Mesenchymal stem cell (in vitro differentiated cells and primary cell): Measurements from ENCODE around the gene TINAGL1.

Source experiments
- DNase-seq: peaks from one replicate; pipeline ENCODE4 v3.0.0-alpha.2; 2013
- H2AFZ ChIP-seq: one replicate; pipeline ENCODE4 v1.6.1; 2013; ENCODE audit warnings: low read depth, mild to moderate bottlenecking, control low read depth, inconsistent platforms, low read length, moderate library complexity
- H2AK5ac ChIP-seq: 2 replicates; pipeline ENCODE4 v1.6.1; 2013; ENCODE audit warnings: low read length, moderate library complexity, mild to moderate bottlenecking, inconsistent platforms; ENCODE audit not compliant: severe bottlenecking
- H2BK120ac ChIP-seq: one replicate; pipeline ENCODE4 v1.6.1; 2013; ENCODE audit warnings: low read depth, mild to moderate bottlenecking, inconsistent platforms, low read length, moderate library complexity
- H2BK12ac ChIP-seq, 2 experiments: one replicate each; pipeline ENCODE4 v1.6.1; 2013; ENCODE audit warnings: inconsistent platforms in 2 of 2, low read length in 2 of 2, mild to moderate bottlenecking in 2 of 2, moderate library complexity in 2 of 2, control low read depth in 1 of 2
- H2BK15ac ChIP-seq: one replicate; pipeline ENCODE4 v1.6.1; 2013; ENCODE audit warnings: mild to moderate bottlenecking, low read depth, inconsistent platforms; ENCODE audit not compliant: poor library complexity, severe bottlenecking
- H2BK5ac ChIP-seq: 2 replicates; pipeline ENCODE4 v1.6.1; 2013; ENCODE audit warnings: low read depth, mild to moderate bottlenecking, low read length, control low read depth, inconsistent platforms; ENCODE audit not compliant: poor library complexity, severe bottlenecking
- H3K14ac ChIP-seq, 2 experiments: one replicate each; pipeline ENCODE4 v1.6.1; 2013; ENCODE audit warnings: inconsistent platforms in 2 of 2, low read length in 2 of 2, control low read depth in 1 of 2, mild to moderate bottlenecking in 1 of 2, moderate library complexity in 1 of 2
- H3K18ac ChIP-seq, 2 experiments: one replicate each; pipeline ENCODE4 v1.6.1; 2013; ENCODE audit warnings: inconsistent platforms in 2 of 2, low read length in 2 of 2, control low read depth in 1 of 2, low read depth in 1 of 2, mild to moderate bottlenecking in 1 of 2
- H3K23ac ChIP-seq, 2 experiments: one replicate each; pipeline ENCODE4 v1.6.1; 2013; ENCODE audit warnings: inconsistent platforms in 2 of 2, low read length in 2 of 2, mild to moderate bottlenecking in 2 of 2, moderate library complexity in 2 of 2, control low read depth in 1 of 2
- H3K27ac ChIP-seq: 2 replicates; pipeline ENCODE4 v1.5.1; 2013; ENCODE audit warnings: mild to moderate bottlenecking, moderate library complexity, low read length, control low read depth, inconsistent platforms; ENCODE audit not compliant: poor library complexity, severe bottlenecking
- H3K27me3 ChIP-seq, 2 experiments: 2 replicates each; pipeline versions ENCODE4 v1.6.1 to v1.7.0; 2013; ENCODE audit warnings: low read length in 2 of 2, mild to moderate bottlenecking in 2 of 2, moderate library complexity in 2 of 2, control low read depth in 1 of 2, inconsistent platforms in 1 of 2; ENCODE audit not compliant: control insufficient read depth in 1 of 2, insufficient read depth in 1 of 2
- H3K36me3 ChIP-seq, 2 experiments: 2 replicates each; pipeline versions ENCODE4 v1.6.1 to v1.7.0; 2013; ENCODE audit warnings: low read length in 2 of 2, control low read depth in 1 of 2, inconsistent platforms in 1 of 2, low read depth in 1 of 2, mild to moderate bottlenecking in 1 of 2; ENCODE audit not compliant: insufficient read depth in 2 of 2, control insufficient read depth in 1 of 2
- H3K4ac ChIP-seq, 2 experiments: one replicate each; pipeline ENCODE4 v1.6.1; 2013; ENCODE audit warnings: inconsistent platforms in 2 of 2, low read length in 2 of 2, mild to moderate bottlenecking in 2 of 2, moderate library complexity in 2 of 2, control low read depth in 1 of 2, low read depth in 1 of 2
- H3K4me1 ChIP-seq: 2 replicates; pipeline ENCODE4 v1.6.1; 2013; ENCODE audit warnings: low read depth, low read length, control low read depth; ENCODE audit not compliant: control insufficient read depth, insufficient read depth
- H3K4me2 ChIP-seq: 2 replicates; pipeline ENCODE4 v1.6.1; 2013; ENCODE audit warnings: low read length, mild to moderate bottlenecking, inconsistent platforms; ENCODE audit not compliant: poor library complexity, severe bottlenecking
- H3K4me3 ChIP-seq, 2 experiments: 2 replicates each; pipeline versions ENCODE4 v1.5.1 to v1.7.0; 2013; ENCODE audit warnings: low read length in 2 of 2, mild to moderate bottlenecking in 2 of 2, control low read depth in 1 of 2, low read depth in 1 of 2; ENCODE audit not compliant: insufficient read depth in 1 of 2
- H3K79me1 ChIP-seq: replicated peaks from 2 replicates; pipeline ENCODE4 v1.6.1; 2013; ENCODE audit warnings: mild to moderate bottlenecking, control low read depth, low read length, inconsistent platforms; ENCODE audit not compliant: poor library complexity, severe bottlenecking
- H3K9ac ChIP-seq: 2 replicates; pipeline ENCODE4 v1.7.0; 2013; ENCODE audit warnings: mild to moderate bottlenecking, low read length, moderate library complexity
- H3K9me3 ChIP-seq: 2 replicates; pipeline ENCODE4 v1.7.0; 2013; ENCODE audit warnings: mild to moderate bottlenecking, low read length; ENCODE audit not compliant: control insufficient read depth
- H4K8ac ChIP-seq: one replicate; pipeline ENCODE4 v1.6.1; 2013; ENCODE audit warnings: inconsistent platforms, mild to moderate bottlenecking, low read length, moderate library complexity
- H4K91ac ChIP-seq: one replicate; pipeline ENCODE4 v1.6.1; 2013; ENCODE audit warnings: mild to moderate bottlenecking, low read length, inconsistent platforms
- whole genome bisulfite sequencing: methylation state at CpG from one replicate; pipeline ENCODE4 v1.1.7; 2013; ENCODE audit warnings: mixed read lengths; 5-methylcytosine and 5-hydroxymethylcytosine counted together

TINAGL1 gene

DNA sequence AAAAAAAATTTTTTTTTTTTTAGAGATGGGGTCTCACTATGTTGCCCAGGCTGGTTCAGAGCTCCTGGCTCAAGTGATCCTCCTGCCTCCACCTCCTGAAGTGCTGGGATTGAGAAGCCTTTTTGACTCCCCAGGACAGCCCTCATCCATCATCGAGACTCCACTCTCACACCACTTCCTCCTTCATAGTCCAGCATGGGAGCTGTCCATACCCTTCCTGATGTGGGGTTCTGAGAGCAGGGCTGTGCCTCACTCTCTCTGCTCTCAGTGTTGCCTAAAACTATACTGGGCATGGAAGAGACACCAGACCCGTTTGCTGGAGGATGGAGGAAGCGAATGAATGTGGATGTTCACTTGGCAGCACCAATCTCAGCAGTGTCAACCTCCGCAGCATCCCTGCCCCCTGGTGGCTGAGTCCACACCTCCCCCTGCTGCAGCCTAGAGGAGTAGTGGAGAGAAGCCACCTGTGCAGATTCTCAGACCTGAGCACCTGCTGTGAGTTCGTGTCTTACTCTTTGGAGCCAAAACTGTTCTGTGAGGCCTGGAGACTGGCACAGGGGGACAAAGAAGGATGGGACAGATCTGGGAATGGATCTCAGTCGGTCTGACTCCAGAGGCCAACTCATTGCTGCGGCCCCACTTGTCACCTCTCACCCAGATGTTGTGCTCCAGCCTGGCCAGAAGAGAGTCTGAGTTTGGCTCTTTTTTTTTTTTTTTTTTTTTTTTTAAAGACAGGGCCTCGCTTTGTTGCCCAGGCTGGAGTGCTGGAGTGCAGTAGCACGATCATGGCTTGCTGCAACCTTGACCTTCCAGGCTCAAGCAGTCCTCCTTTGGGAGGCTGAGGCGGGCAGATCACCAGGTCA is 17.7 kb downstream of the TINAGL1 start:
- no peak overlapping the region for H3K14ac ChIP-seq
- H2BK5ac ChIP-seq: no peak overlapping the region
- H3K4ac ChIP-seq: no peak overlapping the region
- no peak overlapping the region for H3K27ac ChIP-seq
- H3K79me1 ChIP-seq: no peaks in the 10 kb centered on the region
- no peak overlapping the region for H3K18ac ChIP-seq
- peak; percentile 68 for DNase-seq
- no peak overlapping the region for H4K8ac ChIP-seq
- no peak overlapping the region for H2AK5ac ChIP-seq
- H3K9ac ChIP-seq: no peak overlapping the region
- H3K4me2 ChIP-seq: no peak overlapping the region
- no peak overlapping the region for H2BK15ac ChIP-seq
- WGBS: 41% methylated on average over 10 of the region's 10 CpGs
- no peak overlapping the region for H2BK12ac ChIP-seq
- H3K23ac ChIP-seq: no peak overlapping the region
- H2AFZ ChIP-seq: no peak overlapping the region
- peaks cover 0 to 3% of the 10 kb centered on the region in 2 experiments for H3K27me3 ChIP-seq
- peaks cover 20% of the 10 kb centered on the region for H3K4me1 ChIP-seq
- no peak overlapping the region for H4K91ac ChIP-seq
- no peak overlapping the region for H3K4me3 ChIP-seq
- no peak overlapping the region for H2BK120ac ChIP-seq
- no peaks in the 10 kb centered on the region for H3K36me3 ChIP-seq
- no peaks in the 10 kb centered on the region for H3K9me3 ChIP-seq

DNA sequence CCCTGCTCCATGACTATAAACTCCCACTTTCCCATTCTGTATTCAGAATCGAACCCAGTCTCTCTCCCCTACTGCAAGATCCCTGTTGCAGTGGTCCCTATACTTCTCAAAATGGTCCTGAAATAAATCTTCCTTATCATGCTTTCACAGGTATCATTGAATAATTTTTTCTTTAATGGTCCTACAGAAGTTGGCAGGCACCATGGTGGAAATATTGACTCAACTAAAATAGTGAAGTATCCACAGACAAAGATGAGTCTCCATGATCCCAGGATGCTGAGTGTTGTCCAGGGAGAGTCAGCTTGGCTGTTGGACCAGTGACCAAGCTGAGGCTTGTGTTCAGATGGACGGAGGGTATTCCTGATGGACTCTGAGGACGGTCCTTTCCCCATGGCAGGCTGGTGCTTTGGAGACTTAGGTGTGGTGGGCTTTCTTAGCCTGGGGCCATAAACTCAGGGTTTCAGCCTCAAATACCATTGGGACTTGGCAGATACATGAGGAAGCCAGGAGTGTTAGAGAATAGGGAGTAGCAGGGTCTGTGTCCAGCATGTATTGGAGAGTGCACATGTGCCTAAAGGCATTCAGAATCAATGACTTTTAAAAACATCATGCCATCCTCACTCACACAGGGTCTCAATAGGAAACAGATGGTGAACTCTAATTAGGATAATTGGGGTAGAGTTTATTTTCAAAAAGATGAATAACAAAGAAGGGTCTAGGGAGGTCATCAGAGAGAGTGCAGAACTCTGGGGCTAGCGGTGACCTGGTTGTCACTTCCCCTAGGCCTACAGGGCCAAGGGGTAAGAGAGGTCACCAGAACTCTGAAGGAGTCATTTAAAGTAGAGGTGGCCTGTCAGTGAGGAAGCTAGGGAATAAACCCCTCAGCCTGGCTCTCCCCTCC is 19.8 kb downstream of the TINAGL1 start:
- Histone ChIP-seq H3K4ac (no peak overlapping the region), H4K91ac (no peak overlapping the region), H3K23ac (no peak overlapping the region), H2AFZ (no peak overlapping the region), H3K4me1 (peaks cover 11% of the 10 kb centered on the region), H3K9me3 (no peaks in the 10 kb centered on the region), H2BK15ac (no peak overlapping the region), H3K4me3 (no peak overlapping the region), H3K27me3 (no peaks in the 10 kb centered on the region), H3K9ac (no peak overlapping the region), H2BK120ac (no peak overlapping the region), H3K27ac (no peak overlapping the region), H3K14ac (no peak overlapping the region), H4K8ac (no peak overlapping the region), H2BK5ac (no peak overlapping the region), H2AK5ac (no peak overlapping the region), H3K36me3 (no peaks in the 10 kb centered on the region), H3K4me2 (no peak overlapping the region), H3K18ac (no peak overlapping the region), H3K79me1 (no peaks in the 10 kb centered on the region), H2BK12ac (no peak overlapping the region)
- no peak for DNase-seq
- 85% methylated on average over 4 of the region's 4 CpGs for WGBS

DNA sequence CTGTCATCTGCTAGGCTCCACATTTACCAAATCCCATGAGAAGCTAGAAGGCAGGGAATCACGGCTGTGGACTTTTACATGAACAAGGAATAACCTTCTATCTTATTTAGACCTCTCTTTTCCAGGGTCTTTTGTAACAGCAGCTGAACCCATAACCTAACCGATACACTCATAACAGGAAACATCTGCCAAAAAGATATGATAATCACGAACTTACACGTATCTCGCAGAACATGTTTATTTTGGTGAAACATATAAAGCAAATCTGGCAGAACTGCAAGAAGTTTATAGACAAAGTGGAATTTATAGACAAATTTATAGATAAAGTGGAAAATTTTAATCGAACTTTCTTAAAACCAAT is 20.4 kb downstream of the TINAGL1 start:
- H2BK12ac ChIP-seq: no peak overlapping the region

DNA sequence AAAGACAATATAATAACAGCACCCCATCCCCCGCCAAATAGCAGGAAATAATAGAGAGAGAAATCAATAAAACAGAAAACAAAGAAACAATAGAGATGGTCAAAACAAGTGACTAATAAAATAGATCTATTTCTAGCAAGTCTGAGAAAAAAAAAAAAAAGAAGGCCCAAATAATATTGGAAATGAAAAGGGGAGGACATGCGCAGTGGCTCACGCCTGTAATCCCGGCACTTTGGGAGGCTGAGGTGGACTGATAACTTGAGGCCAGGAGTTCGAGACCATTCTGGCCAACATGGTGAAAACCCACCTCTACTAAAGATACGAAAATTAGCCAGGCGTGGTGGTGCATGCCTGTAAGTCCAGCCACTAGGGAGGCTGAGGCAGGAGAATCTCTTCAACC is 22.7 kb downstream of the TINAGL1 start:
- H2BK12ac ChIP-seq: no peak overlapping the region
- no peaks in the 10 kb centered on the region for H3K27me3 ChIP-seq
- H3K18ac ChIP-seq: no peak overlapping the region
- no peak overlapping the region for H3K9ac ChIP-seq
- no peak for DNase-seq
- no peak overlapping the region for H4K91ac ChIP-seq
- H3K4ac ChIP-seq: no peak overlapping the region
- no peak overlapping the region for H3K4me2 ChIP-seq
- no peak overlapping the region for H2BK120ac ChIP-seq
- H3K27ac ChIP-seq: no peak overlapping the region
- no peaks in the 10 kb centered on the region for H3K79me1 ChIP-seq
- no peak overlapping the region for H3K23ac ChIP-seq
- H3K4me3 ChIP-seq: no peak overlapping the region
- WGBS: 72% methylated on average over 6 of the region's 7 CpGs
- H2AK5ac ChIP-seq: no peak overlapping the region
- H3K14ac ChIP-seq: no peak overlapping the region
- no peak overlapping the region for H2BK15ac ChIP-seq
- no peak overlapping the region for H2AFZ ChIP-seq
- no peaks in the 10 kb centered on the region for H3K36me3 ChIP-seq
- no peaks in the 10 kb centered on the region for H3K4me1 ChIP-seq
- no peaks in the 10 kb centered on the region for H3K9me3 ChIP-seq
- no peak overlapping the region for H2BK5ac ChIP-seq
- no peak overlapping the region for H4K8ac ChIP-seq

More for the DNA sequence above, 20.4 kb downstream of the TINAGL1 start:
- H2BK15ac ChIP-seq: no peak overlapping the region
- no peak overlapping the region for H2BK5ac ChIP-seq
- no peak overlapping the region for H2BK120ac ChIP-seq
- no peak overlapping the region for H3K14ac ChIP-seq
- no peaks in the 10 kb centered on the region for H3K27me3 ChIP-seq
- no peak overlapping the region for H4K8ac ChIP-seq
- H3K23ac ChIP-seq: no peak overlapping the region
- H3K4me2 ChIP-seq: no peak overlapping the region
- H3K4me1 ChIP-seq: peaks cover 7% of the 10 kb centered on the region
- H3K27ac ChIP-seq: no peak overlapping the region
- H2AK5ac ChIP-seq: no peak overlapping the region
- H4K91ac ChIP-seq: no peak overlapping the region
- H3K18ac ChIP-seq: no peak overlapping the region
- no peak for DNase-seq
- H3K9me3 ChIP-seq: no peaks in the 10 kb centered on the region
- no peak overlapping the region for H3K4me3 ChIP-seq
- no peak overlapping the region for H3K4ac ChIP-seq
- H3K9ac ChIP-seq: no peak overlapping the region
- no peaks in the 10 kb centered on the region for H3K36me3 ChIP-seq
- no peak overlapping the region for H2AFZ ChIP-seq
- no peaks in the 10 kb centered on the region for H3K79me1 ChIP-seq
- WGBS: 83% methylated on average over 5 of the region's 6 CpGs
